ENCODE data around the gene NUDT1. TPM values are rescaled to one million over a fixed set of nuclear protein-coding genes. Genes with fewer than 3 reads are reported as not detected.

Gene NUDT1
- polyA plus RNA-seq, 1 experiment: 22.0 TPM

DNA sequence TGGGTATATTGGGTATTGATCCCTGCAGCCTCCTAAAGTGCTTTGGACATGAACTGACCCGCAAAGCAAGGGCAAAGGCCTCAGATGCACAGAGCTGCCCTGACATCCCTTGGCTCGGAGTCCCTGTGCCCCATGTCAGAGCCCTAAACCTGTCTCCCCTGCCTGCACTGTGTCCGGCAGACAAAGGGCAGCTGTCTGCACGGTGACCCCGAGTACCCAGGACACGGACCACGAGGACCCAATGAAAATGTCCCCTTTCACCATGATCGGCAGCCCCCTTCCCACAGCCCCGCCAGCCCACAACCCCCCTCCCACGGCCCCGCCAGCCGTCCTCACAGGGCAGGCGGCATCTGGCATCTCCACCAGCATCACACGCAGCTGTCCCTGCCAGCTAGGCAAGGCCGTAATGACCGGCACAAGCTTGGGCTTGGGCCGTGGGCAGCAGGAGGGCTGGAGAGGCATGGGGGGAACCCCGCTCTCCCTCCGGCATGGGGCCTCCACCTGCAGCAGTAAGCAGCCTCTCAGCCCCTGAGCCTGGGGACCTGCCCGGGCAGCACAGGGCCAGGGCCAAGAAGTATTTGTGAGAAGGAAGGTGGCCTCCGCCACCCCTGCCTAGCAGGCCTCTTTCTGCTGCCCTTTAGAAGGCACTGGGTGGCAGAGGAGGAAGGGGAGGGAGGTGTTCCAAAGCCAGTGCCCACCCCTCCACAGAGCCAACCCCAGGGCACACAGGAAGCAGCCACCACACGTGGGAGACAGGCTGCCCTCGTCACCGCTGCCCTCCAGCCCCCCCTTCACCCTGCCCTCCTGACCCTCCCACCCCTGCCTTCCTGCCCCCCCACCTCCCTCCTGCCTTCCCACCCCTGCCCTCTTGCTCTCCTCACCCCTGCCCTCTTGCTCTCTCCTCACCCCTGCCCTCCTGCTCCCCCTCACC, 10.1 kb downstream of the NUDT1 start:
- CTCF ChIA-PET: no interaction called here
- TF ChIP-seq CTCF (IDR thresholded peaks at IDR 0.05; ENCODE audit: insufficient read depth, low read depth, low read length): no peak
- Histone ChIP-seq H3K4me3 (ENCODE audit: low read depth, low read length) (no peak overlapping the region), H3K27me3 (ENCODE audit: control insufficient read depth, insufficient read depth, low read length) (no peaks in the 10 kb centered on the region), H3K36me3 (ENCODE audit: control insufficient read depth, insufficient read depth, low read length) (peaks cover 14% of the 10 kb centered on the region)
- POLR2A ChIA-PET: no interaction called here
- no peak for DNase-seq (ENCODE audit: low read depth)

GRCh38 chr7:2253021-2253420, 11.0 kb downstream of the NUDT1 start:
- DNase-seq (ENCODE audit: low read depth): no peak
- H3K27me3 ChIP-seq (ENCODE audit: control insufficient read depth, insufficient read depth, low read length): no peaks in the 10 kb centered on the region
- ChIA-PET POLR2A (no interaction called here), CTCF (no interaction called here)
- no peak overlapping the region for H3K4me3 ChIP-seq (ENCODE audit: low read depth, low read length)
- H3K36me3 ChIP-seq (ENCODE audit: control insufficient read depth, insufficient read depth, low read length): peaks cover 15% of the 10 kb centered on the region
- no peak for TF ChIP-seq CTCF (IDR thresholded peaks at IDR 0.05; ENCODE audit: insufficient read depth, low read depth, low read length)

- Histone ChIP-seq H3K27me3 (ENCODE audit: control insufficient read depth, insufficient read depth, low read length) (no peaks in the 10 kb centered on the region), H3K36me3 (ENCODE audit: control insufficient read depth, insufficient read depth, low read length) (peaks cover 15% of the 10 kb centered on the region), H3K4me3 (ENCODE audit: low read depth, low read length) (no peak overlapping the region)
- POLR2A ChIA-PET: no interaction called here
- no peak for TF ChIP-seq CTCF (IDR thresholded peaks at IDR 0.05; ENCODE audit: insufficient read depth, low read depth, low read length)
- CTCF ChIA-PET: no interaction called here
- no peak for DNase-seq (ENCODE audit: low read depth)
These were observed 11.7 kb downstream of the NUDT1 start for GRCh38 chr7:2253525-2254244.

DNA sequence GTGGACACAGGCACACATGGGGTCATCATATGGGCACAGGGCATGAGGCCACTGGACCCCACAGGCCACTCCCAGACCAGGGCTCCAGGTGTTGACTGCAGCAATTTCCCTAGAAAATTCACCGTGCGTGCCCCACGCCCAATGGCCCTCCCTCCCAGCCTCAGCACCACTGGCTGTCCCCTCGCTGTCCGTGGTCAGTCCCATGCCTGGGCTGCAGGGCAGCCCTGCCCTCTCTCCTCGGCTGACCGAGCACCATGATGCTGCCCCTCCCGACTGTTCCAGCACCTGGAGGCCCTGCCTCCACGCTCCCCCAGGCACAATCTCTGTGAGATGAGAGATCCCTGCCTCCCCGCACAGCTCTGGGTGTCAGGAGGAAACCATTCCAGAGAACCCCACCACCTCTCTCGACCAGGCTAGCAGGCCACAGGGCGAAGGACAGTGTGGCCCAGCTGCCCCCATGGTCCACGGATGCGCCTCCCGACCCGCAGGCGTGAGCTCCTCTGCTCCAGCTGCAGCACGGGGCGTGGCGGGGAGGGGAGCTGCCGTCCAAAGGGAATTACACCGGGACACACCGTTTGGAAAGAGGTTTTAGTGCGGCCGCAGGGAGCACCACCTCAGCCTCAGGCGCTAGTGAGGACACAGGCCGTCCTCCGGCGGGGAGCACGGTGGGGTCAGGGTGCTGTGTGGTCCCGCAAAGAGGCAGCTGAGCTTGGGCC, 12.6 kb downstream of the NUDT1 start:
- CTCF ChIA-PET: no interaction called here
- TF ChIP-seq CTCF (IDR thresholded peaks at IDR 0.05; ENCODE audit: insufficient read depth, low read depth, low read length): no peak
- Histone ChIP-seq H3K4me3 (ENCODE audit: low read depth, low read length) (no peak overlapping the region), H3K36me3 (ENCODE audit: control insufficient read depth, insufficient read depth, low read length) (peaks cover 15% of the 10 kb centered on the region), H3K27me3 (ENCODE audit: control insufficient read depth, insufficient read depth, low read length) (no peaks in the 10 kb centered on the region)
- POLR2A ChIA-PET: no interaction called here
- no peak for DNase-seq (ENCODE audit: low read depth)
